ENCODE data around the gene CLCN1. TPM values are rescaled to one million over a fixed set of nuclear protein-coding genes. Genes with fewer than 3 reads are reported as not detected.

The CLCN1 gene
- total and polyA plus RNA-seq, 2 donors (not counting 3 experiments of a cell fraction or from before 2014, with no cell fraction given): not detected

- no peaks in the 10 kb centered on the region for H4K20me1 ChIP-seq (replicated peaks; ENCODE audit: control insufficient read depth, extremely low read depth, insufficient read depth, low read length)
- no peaks in the 10 kb centered on the region for H3K27me3 ChIP-seq (ENCODE audit: control insufficient read depth in 2 of 2, insufficient read depth in 2 of 2, low read length in 2 of 2)
- ChIA-PET POLR2A (no interaction called here), CTCF (interaction anchor here (1.2 kb wide), 1 partner anchor 26 kb away, joined by 4 read pairs; no protein-coding TSS in a partner anchor)
- no peaks in the 10 kb centered on the region for H3K36me3 ChIP-seq (ENCODE audit: control insufficient read depth in 2 of 2, extremely low read depth in 1 of 2, insufficient read depth in 2 of 2, low read length in 2 of 2)
- H3K4me1 ChIP-seq (ENCODE audit: control insufficient read depth, extremely low read depth, insufficient read depth, low read length): no peaks in the 10 kb centered on the region
- dilution Hi-C loops (cut with MboI; ENCODE audit: extremely low pct_ligation_motif_present, low sequenced_read_pairs) (no loop called here), intact Hi-C loops (cut with micrococcal nuclease) (no loop called here)
- BruUV-seq (replicated peaks): no TSS peak
- H3K4me2 ChIP-seq (ENCODE audit: insufficient read depth, low read length): no peak overlapping the region
- DNase-seq (ENCODE audit: low read depth, low spot score) (no peak), FAIRE-seq (no peak)
- H3K9me3 ChIP-seq (replicated peaks; ENCODE audit: control insufficient read depth, insufficient read depth, low read length): no peaks in the 10 kb centered on the region
- H3K9me1 ChIP-seq (replicated peaks; ENCODE audit: control insufficient read depth, extremely low read depth, insufficient read depth, low read length): no peaks in the 10 kb centered on the region
- no peak overlapping the region for H3K27ac ChIP-seq (ENCODE audit: insufficient read depth, low read depth, low read length)
- no peaks in the 10 kb centered on the region for H3K79me2 ChIP-seq (ENCODE audit: control insufficient read depth, insufficient read depth, low read length)
- no peak overlapping the region for H3K4me3 ChIP-seq (replicated peaks in 1 of 3; ENCODE audit: insufficient read depth in 1 of 3, low read depth in 1 of 3, low read length in 3 of 3)
- TF ChIP-seq POLR2A (IDR thresholded peaks at IDR 0.05; ENCODE audit: low read depth, low read length) (no peak), FOS (IDR thresholded peaks at IDR 0.05; ENCODE audit: borderline replicate concordance, insufficient read depth, low read length) (no peak), MYC (IDR thresholded peaks at IDR 0.05; ENCODE audit: low read depth, low read length) (no peak), POLR2AphosphoS5 (IDR thresholded peaks at IDR 0.05; ENCODE audit: insufficient read depth, low read depth, low read length) (no peak), JUN (IDR thresholded peaks at IDR 0.05; ENCODE audit: borderline replicate concordance, insufficient read depth, insufficient read length, low read depth) (no peak), GATA2 (IDR thresholded peaks at IDR 0.05; ENCODE audit: insufficient read depth, insufficient read length, low read depth, low read length) (no peak), CTCF (IDR thresholded peaks at IDR 0.05; ENCODE audit: extremely low read depth in 1 of 2, insufficient read depth in 1 of 2, low read depth in 1 of 2, low read length in 2 of 2) (no peak), EZH2 (IDR thresholded peaks at IDR 0.05; ENCODE audit: borderline replicate concordance, low read depth, low read length, severe bottlenecking) (no peak), MAX (IDR thresholded peaks at IDR 0.05; ENCODE audit: insufficient read depth, insufficient read length) (no peak)
- no peak overlapping the region for H3K9ac ChIP-seq (replicated peaks; ENCODE audit: extremely low read depth, insufficient read depth, low read length)
- H2AFZ ChIP-seq (ENCODE audit: low read depth, low read length): no peak overlapping the region
Observed at GRCh38 chr7:143325240-143325639, 9.3 kb downstream of the CLCN1 start.
